T-cell (primary cell): ENCODE measurements around the gene SHANK1. TPM values are rescaled to one million over a fixed set of nuclear protein-coding genes. Genes with fewer than 3 reads are reported as not detected.
"Not testable (repeated sequence)": the region's sequence is repeated elsewhere in the genome, so short reads cannot be mapped to it uniquely, and the experiment has no call there.

Experiments used
- ATAC-seq, 4 experiments: fragments of 200-7000 bp in 3 of 4; fragments of 150-1000 bp in 1 of 4; cut with Tn5 transposase; replicated peaks in 1 of 4; 1 replicate in 3 of 4; 2 replicates in 1 of 4; pipeline ENCODE4 v1.10.0; 2021; ENCODE audit warnings: moderate library complexity in 3 of 4, mild to moderate bottlenecking in 2 of 4, moderate number of reproducible peaks in 1 of 4
- CTCF ChIA-PET, 2 donors: fragments of 300-600 bp; sonication (Branson Sonifier 250); formaldehyde crosslinking; loops; one replicate each; lab custom pipeline; 2022; ENCODE audit warnings: antibody characterized with exemption in 2 of 2; lab: Charles Lee
- POLR2A ChIA-PET, 2 donors: fragments of 300-600 bp; sonication (Branson Sonifier 250); formaldehyde crosslinking; loops; one replicate each; lab custom pipeline; 2022; ENCODE audit warnings: antibody characterized with exemption in 2 of 2; lab: Charles Lee
- DNase-seq, 35 experiments: peaks; one replicate each; pipeline versions ENCODE4 v3.0.0 to v3.0.0-alpha.2; 2013 to 2023
- H3K27ac ChIP-seq: one replicate; pipeline ENCODE4 v1.5.1; 2013; ENCODE audit warnings: low read length
- H3K27me3 ChIP-seq, 2 experiments: replicated peaks in 1 of 2; 1 replicate in 1 of 2; 2 replicates in 1 of 2; pipeline versions ENCODE4 v1.6.1 to v1.7.0; 2013; ENCODE audit warnings: low read length in 1 of 2, mixed read lengths in 1 of 2; ENCODE audit not compliant: control insufficient read depth in 2 of 2, insufficient read depth in 2 of 2; ENCODE audit errors: extremely low read depth in 1 of 2
- H3K36me3 ChIP-seq, 2 donors: 1 replicate in 1 of 2; 2 replicates in 1 of 2; pipeline versions ENCODE4 v1.6.1 to v1.7.0; 2013; ENCODE audit warnings: low read length in 1 of 2; ENCODE audit not compliant: control insufficient read depth in 2 of 2, insufficient read depth in 1 of 2; ENCODE audit errors: extremely low read depth in 1 of 2
- H3K4me1 ChIP-seq, 2 experiments: 1 replicate in 1 of 2; 2 replicates in 1 of 2; pipeline versions ENCODE4 v1.6.1 to v1.7.0; 2013; ENCODE audit warnings: low read length in 2 of 2, mixed read lengths in 1 of 2; ENCODE audit not compliant: insufficient read depth in 2 of 2, control insufficient read depth in 1 of 2; ENCODE audit errors: extremely low read depth in 1 of 2
- H3K4me3 ChIP-seq, 2 donors: 1 replicate in 1 of 2; 2 replicates in 1 of 2; pipeline versions ENCODE4 v1.5.1 to v1.7.0; 2013; ENCODE audit warnings: mild to moderate bottlenecking in 2 of 2, low read length in 1 of 2, moderate library complexity in 1 of 2; ENCODE audit not compliant: control insufficient read depth in 1 of 2; ENCODE audit errors: extremely low read depth in 1 of 2
- H3K9me3 ChIP-seq: 2 replicates; pipeline ENCODE4 v1.7.0; 2013
- H3K27ac Mint-ChIP-seq, 2 donors: one replicate each; pipeline ENCODE4 v1.8.0; 2020 to 2021; ENCODE audit warnings: mild to moderate bottlenecking in 2 of 2, mixed read lengths in 2 of 2
- H3K27me3 Mint-ChIP-seq, 2 donors: one replicate each; pipeline ENCODE4 v1.8.0; 2021 to 2022; ENCODE audit warnings: mixed read lengths in 2 of 2
- H3K36me3 Mint-ChIP-seq: one replicate; pipeline ENCODE4 v1.8.0; 2021; ENCODE audit warnings: mixed read lengths
- H3K4me1 Mint-ChIP-seq, 3 donors: one replicate each; pipeline ENCODE4 v1.8.0; 2020 to 2022; ENCODE audit warnings: mixed read lengths in 3 of 3, mild to moderate bottlenecking in 1 of 3
- H3K4me3 Mint-ChIP-seq, 3 donors: one replicate each; pipeline ENCODE4 v1.8.0; 2020 to 2022; ENCODE audit warnings: mild to moderate bottlenecking in 3 of 3, mixed read lengths in 3 of 3, moderate library complexity in 3 of 3
- H3K9me3 Mint-ChIP-seq, 3 donors: one replicate each; pipeline ENCODE4 v1.8.0; 2020 to 2022; ENCODE audit warnings: mixed read lengths in 3 of 3
- WGBS: methylation state at CpG from one replicate; pipeline ENCODE4 v1.1.5; 2013; ENCODE audit warnings: missing lambda C conversion rate; ENCODE audit not compliant: insufficient coverage; 5-methylcytosine and 5-hydroxymethylcytosine counted together
- total RNA-seq, 35 experiments: library from RNA in 6 of 35; stranded (reverse) in 6 of 35; fragments of 120-200 nt in 1 of 35; gene quantifications; one replicate each; pipeline versions ENCODE4 v1.2.1 to v1.2.4 and lab custom pipeline; 2013 to 2026

SHANK1 gene
- total RNA-seq, 5 donors from 2014 or later (not counting 1 experiment from before 2014, with no cell fraction given), result 0.06 to 3.3 (median 0.36) TPM

DNA sequence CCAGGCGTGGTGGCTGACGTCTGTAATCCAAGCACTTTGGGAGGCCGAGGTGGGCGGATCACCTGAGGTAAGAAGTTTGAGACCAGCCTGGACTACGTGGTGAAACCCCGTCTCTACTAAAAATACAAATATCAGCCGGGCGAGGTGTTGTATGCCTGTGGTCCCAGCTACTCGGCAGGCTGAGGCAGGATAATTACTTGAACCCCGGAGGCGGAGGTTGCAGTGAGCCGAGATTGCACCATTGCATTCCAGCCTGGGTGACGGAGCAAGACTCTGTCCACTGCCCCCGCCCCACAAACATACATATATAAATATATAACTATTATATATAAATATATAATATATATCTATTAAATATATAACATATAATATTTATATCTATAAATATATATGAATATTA lies 27.5 kb upstream of the SHANK1 start:
- CTCF ChIA-PET, H3K4me1 Mint-ChIP-seq, H3K9me3 Mint-ChIP-seq, H3K36me3 Mint-ChIP-seq, H3K27ac ChIP-seq, H3K4me3 Mint-ChIP-seq, H3K36me3 ChIP-seq, POLR2A ChIA-PET, H3K27ac Mint-ChIP-seq, H3K4me1 ChIP-seq, DNase-seq, ATAC-seq, H3K9me3 ChIP-seq, H3K4me3 ChIP-seq: not testable (repeated sequence)
- H3K27me3 Mint-ChIP-seq, result peaks cover 18 to 22% of the 10 kb centered on the region in 2 donors
- 94% methylated on average over 6 of the region's 14 CpGs for WGBS
- peaks cover 0 to 22% of the 10 kb centered on the region in 2 experiments for H3K27me3 ChIP-seq

DNA sequence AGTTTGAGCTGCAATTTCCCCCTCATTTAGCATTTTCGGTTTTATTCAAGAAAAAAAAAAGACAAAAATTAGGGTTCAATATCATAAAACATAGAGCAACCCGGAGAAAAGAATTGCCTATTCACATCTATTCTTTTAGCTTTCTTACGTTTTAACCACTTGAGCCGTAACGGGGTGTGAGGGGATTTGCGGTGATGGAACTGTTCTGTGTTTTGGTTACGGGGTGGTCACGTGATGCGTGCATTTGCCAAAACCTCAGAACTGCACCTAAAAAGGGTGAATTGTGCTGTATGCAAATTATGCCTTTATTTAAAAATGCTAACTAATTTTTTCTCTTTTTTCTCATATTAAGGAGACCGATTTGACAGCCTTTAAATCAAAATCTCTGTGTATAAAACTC lies 25.6 kb upstream of the SHANK1 start:
- POLR2A ChIA-PET, result no interaction called here
- Histone ChIP-seq H3K27me3 (peaks cover 0 to 38% of the 10 kb centered on the region in 2 experiments), H3K9me3 (no peaks in the 10 kb centered on the region), H3K36me3 (no peaks in the 10 kb centered on the region), H3K4me1 (no peaks in the 10 kb centered on the region), H3K27ac (no peak overlapping the region), H3K4me3 (no peak overlapping the region)
- no peak overlapping the region for H3K27ac Mint-ChIP-seq
- no peaks in the 10 kb centered on the region for H3K36me3 Mint-ChIP-seq
- no peaks in the 10 kb centered on the region for H3K4me1 Mint-ChIP-seq
- H3K9me3 Mint-ChIP-seq, result no peaks in the 10 kb centered on the region
- no peak overlapping the region for H3K4me3 Mint-ChIP-seq
- ATAC-seq (no peak), DNase-seq (no peak)
- no CpG with 5 or more reads among the region's 10 CpGs for WGBS
- peaks cover 27 to 40% of the 10 kb centered on the region in 2 donors for H3K27me3 Mint-ChIP-seq
- CTCF ChIA-PET, result interaction anchor here in 1 of 2 donors (0.6 kb wide), 1 partner anchor 10 kb away, joined by 8 read pairs; no protein-coding TSS in a partner anchor

DNA sequence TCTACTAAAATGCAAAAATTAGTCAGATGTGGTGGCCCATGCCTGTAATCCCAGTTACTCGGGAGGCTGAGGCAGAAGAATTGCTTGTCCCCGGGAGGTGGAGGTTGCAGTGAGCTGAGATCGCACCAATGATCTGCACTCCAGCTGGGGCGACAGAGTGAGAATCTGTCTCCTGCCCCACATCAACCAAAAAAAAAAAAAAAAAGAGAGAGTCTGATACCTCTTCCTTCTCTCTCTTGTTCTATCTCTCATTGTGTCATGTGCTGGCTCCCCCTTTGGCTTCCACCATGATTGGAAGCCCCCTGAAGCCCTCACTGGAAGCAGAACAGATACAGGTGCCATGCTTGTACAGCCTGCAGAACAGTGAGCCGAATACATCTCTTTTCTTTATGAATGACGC lies 23.9 kb upstream of the SHANK1 start:
- H3K27ac Mint-ChIP-seq, result no peak overlapping the region
- H3K4me1 Mint-ChIP-seq, result peaks cover 0 to 7% (median 0%) of the 10 kb centered on the region in 3 donors
- H3K27me3 Mint-ChIP-seq, result peaks cover 40 to 52% of the 10 kb centered on the region in 2 donors
- no peaks in the 10 kb centered on the region for H3K9me3 Mint-ChIP-seq
- Histone ChIP-seq H3K27ac (no peak overlapping the region), H3K9me3 (no peaks in the 10 kb centered on the region), H3K36me3 (no peaks in the 10 kb centered on the region), H3K4me1 (no peaks in the 10 kb centered on the region), H3K27me3 (peaks cover 0 to 47% of the 10 kb centered on the region in 2 experiments), H3K4me3 (no peak overlapping the region)
- ATAC-seq, result no peak
- no peak overlapping the region for H3K4me3 Mint-ChIP-seq
- H3K36me3 Mint-ChIP-seq, result no peaks in the 10 kb centered on the region
- CTCF ChIA-PET, result no interaction called here
- 93% methylated on average over 3 of the region's 6 CpGs for WGBS
- DNase-seq, result no peak
- POLR2A ChIA-PET, result no interaction called here

GRCh38 chr19:50741179-50741933 lies 21.8 kb upstream of the SHANK1 start:
- no peak overlapping the region for H3K4me3 ChIP-seq
- Mint-ChIP-seq H3K4me1 (peaks cover 0 to 7% (median 0%) of the 10 kb centered on the region in 3 donors), H3K27ac (no peak overlapping the region), H3K27me3 (peaks cover 46 to 56% of the 10 kb centered on the region in 2 donors), H3K36me3 (no peaks in the 10 kb centered on the region), H3K9me3 (no peaks in the 10 kb centered on the region), H3K4me3 (no peak overlapping the region)
- peaks cover 0 to 53% of the 10 kb centered on the region in 2 experiments for H3K27me3 ChIP-seq
- CTCF ChIA-PET, result no interaction called here
- H3K27ac ChIP-seq, result no peak overlapping the region
- no peaks in the 10 kb centered on the region for H3K9me3 ChIP-seq
- WGBS, result 64% methylated on average over 15 of the region's 18 CpGs
- POLR2A ChIA-PET, result no interaction called here
- H3K36me3 ChIP-seq, result no peaks in the 10 kb centered on the region
- DNase-seq (no peak), ATAC-seq (no peak)
- no peaks in the 10 kb centered on the region for H3K4me1 ChIP-seq

DNA sequence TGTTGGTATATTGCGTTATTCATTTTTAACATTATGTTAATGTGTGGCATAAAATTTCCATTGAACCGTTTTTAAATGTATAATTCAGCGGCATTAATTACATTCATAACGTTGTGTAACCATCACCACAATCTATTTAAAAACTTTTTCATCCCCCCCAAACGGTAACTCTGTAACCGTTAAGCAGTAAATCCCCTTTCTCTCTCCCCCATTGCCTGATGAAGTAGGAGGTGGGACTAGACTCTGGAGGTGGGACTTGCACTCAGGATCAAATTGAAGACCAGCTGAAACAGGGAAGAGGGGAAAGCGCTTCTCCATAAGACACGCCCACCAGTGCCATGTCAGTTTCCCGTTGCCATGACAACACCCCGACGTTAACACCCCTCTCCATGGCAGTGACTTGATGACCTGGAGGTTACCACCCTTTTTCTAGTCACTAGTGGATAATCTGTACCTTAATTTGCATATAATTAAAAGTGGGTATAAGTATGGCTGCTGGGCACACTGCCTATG lies 20.4 kb upstream of the SHANK1 start:
- Histone ChIP-seq H3K36me3 (no peaks in the 10 kb centered on the region), H3K27me3 (peaks cover 0 to 57% of the 10 kb centered on the region in 2 experiments), H3K9me3 (no peaks in the 10 kb centered on the region), H3K4me1 (no peaks in the 10 kb centered on the region), H3K27ac (no peak overlapping the region), H3K4me3 (no peak overlapping the region)
- no peaks in the 10 kb centered on the region for H3K9me3 Mint-ChIP-seq
- ATAC-seq (no peak), DNase-seq (no peak)
- 100% methylated on average over 1 of the region's 11 CpGs for WGBS
- H3K27ac Mint-ChIP-seq, result no peak overlapping the region
- no peaks in the 10 kb centered on the region for H3K36me3 Mint-ChIP-seq
- H3K27me3 Mint-ChIP-seq, result peaks cover 44 to 60% of the 10 kb centered on the region in 2 donors
- H3K4me1 Mint-ChIP-seq, result peaks cover 0 to 7% (median 0%) of the 10 kb centered on the region in 3 donors
- H3K4me3 Mint-ChIP-seq, result no peak overlapping the region
- POLR2A ChIA-PET, result no interaction called here
- CTCF ChIA-PET, result no interaction called here

DNA sequence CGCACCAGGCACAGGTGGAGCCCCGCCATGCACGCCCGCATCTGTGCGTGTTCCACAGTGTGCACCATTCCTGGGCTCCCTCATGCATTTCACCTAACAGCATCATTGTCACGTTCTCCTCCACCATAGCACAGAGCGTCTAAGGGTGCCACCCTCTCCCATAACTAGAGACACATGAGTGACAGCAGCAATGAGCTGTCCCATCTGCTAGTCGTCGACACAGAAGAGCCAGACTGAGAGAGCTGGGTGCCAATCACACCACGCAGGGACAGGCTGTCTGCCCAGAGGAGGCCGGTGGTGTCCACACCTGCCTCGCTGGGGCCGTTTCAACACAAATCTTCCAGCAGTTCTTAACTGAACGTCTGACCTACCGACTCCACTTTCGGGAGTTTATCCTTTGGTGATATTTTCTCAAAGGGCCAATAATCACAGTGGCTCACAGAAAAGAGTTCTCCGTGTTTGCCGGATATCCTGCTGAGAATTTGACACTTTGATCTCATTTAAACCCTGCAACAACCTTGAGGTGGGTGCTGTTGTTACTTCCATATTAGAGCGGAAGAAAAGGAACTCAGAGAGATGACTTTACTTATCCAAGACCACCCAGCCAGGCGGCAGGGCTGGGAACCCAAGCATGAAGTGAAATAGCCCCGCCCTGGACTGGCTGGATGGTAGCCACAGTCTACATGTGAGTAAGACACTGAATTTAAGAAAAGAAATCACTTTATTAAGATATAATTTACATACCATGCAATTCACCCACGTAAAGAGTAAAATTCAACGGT lies 19.7 kb upstream of the SHANK1 start:
- ChIA-PET CTCF (no interaction called here), POLR2A (no interaction called here)
- H3K4me1 Mint-ChIP-seq, result peaks cover 0 to 7% (median 0%) of the 10 kb centered on the region in 3 donors
- no peaks in the 10 kb centered on the region for H3K4me1 ChIP-seq
- H3K4me3 ChIP-seq, result no peak overlapping the region
- H3K9me3 Mint-ChIP-seq, result no peaks in the 10 kb centered on the region
- no peaks in the 10 kb centered on the region for H3K36me3 Mint-ChIP-seq
- no peaks in the 10 kb centered on the region for H3K36me3 ChIP-seq
- peak overlapping the region in 1 of 2 donors; percentile 1 for H3K27ac Mint-ChIP-seq
- 81% methylated on average over 16 of the region's 23 CpGs for WGBS
- peaks cover 40 to 65% of the 10 kb centered on the region in 2 donors for H3K27me3 Mint-ChIP-seq
- no peaks in the 10 kb centered on the region for H3K9me3 ChIP-seq
- no peak for ATAC-seq
- no peak for DNase-seq
- peaks cover 0 to 60% of the 10 kb centered on the region in 2 experiments for H3K27me3 ChIP-seq
- H3K4me3 Mint-ChIP-seq, result no peak overlapping the region
- no peak overlapping the region for H3K27ac ChIP-seq
